Neural crest cell (in vitro differentiated cells): ENCODE results near the gene ZNF275. TPM values are rescaled to one million over a fixed set of nuclear protein-coding genes. Genes with fewer than 3 reads are reported as not detected.

Experiments
- DNase-seq: peaks from one replicate; pipeline ENCODE4 v3.0.0; 2021; ENCODE audit warnings: low read depth, mixed read lengths, low spot score
- H3K27ac Mint-ChIP-seq: one replicate; pipeline ENCODE4 v1.8.0; 2021; ENCODE audit warnings: mild to moderate bottlenecking, mixed read lengths; ENCODE audit not compliant: unreplicated experiment
- H3K27me3 Mint-ChIP-seq: 2 replicates; pipeline ENCODE4 v1.8.0; 2021; ENCODE audit warnings: low read depth, mild to moderate bottlenecking, mixed read lengths
- H3K36me3 Mint-ChIP-seq: 2 replicates; pipeline ENCODE4 v1.8.0; 2021; ENCODE audit warnings: low read depth, mild to moderate bottlenecking, mixed read lengths
- H3K4me1 Mint-ChIP-seq: 2 replicates; pipeline ENCODE4 v1.8.0; 2021; ENCODE audit warnings: mixed read lengths
- H3K4me3 Mint-ChIP-seq: one replicate; pipeline ENCODE4 v1.8.0; 2021; ENCODE audit warnings: mild to moderate bottlenecking, mixed read lengths
- H3K9me3 Mint-ChIP-seq: 2 replicates; pipeline ENCODE4 v1.8.0; 2021; ENCODE audit warnings: mixed read lengths
- CTCF ChIP-seq: fragments of 200-600 bp; sonication (generic); conservative IDR thresholded peaks from 2 replicates; pipeline ENCODE4 v1.5.0; 2021; ENCODE audit warnings: antibody characterized with exemption, mild to moderate bottlenecking
- total RNA-seq: library from RNA; stranded (reverse); gene quantifications from 2 replicates; pipeline ENCODE4 v1.2.1, GENCODE V29; 2021

Gene ZNF275
- total RNA-seq, 1 donor from 2014 or later = 14.8 TPM

GRCh38 chrX:153302796-153303195 lies 31.2 kb upstream of the ZNF275 start:
- DNase-seq = no peak
- no peak overlapping the region for H3K4me3 Mint-ChIP-seq
- no peak for TF ChIP-seq CTCF
- H3K27ac Mint-ChIP-seq = no peak overlapping the region
- H3K36me3 Mint-ChIP-seq = peaks cover 4% of the 10 kb centered on the region
- H3K4me1 Mint-ChIP-seq = no peaks in the 10 kb centered on the region
- peaks cover 4% of the 10 kb centered on the region for H3K9me3 Mint-ChIP-seq
- peaks cover 34% of the 10 kb centered on the region for H3K27me3 Mint-ChIP-seq

GRCh38 chrX:153303276-153304262 lies 30.4 kb upstream of the ZNF275 start:
- Mint-ChIP-seq H3K36me3 (no peaks in the 10 kb centered on the region), H3K9me3 (peaks cover 6% of the 10 kb centered on the region), H3K27ac (no peak overlapping the region), H3K4me1 (no peaks in the 10 kb centered on the region), H3K27me3 (peaks cover 27% of the 10 kb centered on the region), H3K4me3 (no peak overlapping the region)
- no peak for DNase-seq
- no peak for TF ChIP-seq CTCF

- DNase-seq = no peak
- Mint-ChIP-seq H3K9me3 (peaks cover 3% of the 10 kb centered on the region), H3K27me3 (peaks cover 19% of the 10 kb centered on the region), H3K4me1 (no peaks in the 10 kb centered on the region), H3K4me3 (no peak overlapping the region), H3K27ac (no peak overlapping the region), H3K36me3 (no peaks in the 10 kb centered on the region)
- no peak for TF ChIP-seq CTCF
Measured at GRCh38 chrX:153304988-153305736, 28.8 kb upstream of the ZNF275 start.

GRCh38 chrX:153305972-153306371 lies 28.0 kb upstream of the ZNF275 start:
- peaks cover 3% of the 10 kb centered on the region for H3K9me3 Mint-ChIP-seq
- peaks cover 19% of the 10 kb centered on the region for H3K27me3 Mint-ChIP-seq
- no peaks in the 10 kb centered on the region for H3K4me1 Mint-ChIP-seq
- H3K36me3 Mint-ChIP-seq = no peaks in the 10 kb centered on the region
- no peak overlapping the region for H3K4me3 Mint-ChIP-seq
- no peak for TF ChIP-seq CTCF
- DNase-seq = no peak
- no peak overlapping the region for H3K27ac Mint-ChIP-seq

- no peak overlapping the region for H3K27ac Mint-ChIP-seq
- TF ChIP-seq CTCF = no peak
- no peaks in the 10 kb centered on the region for H3K36me3 Mint-ChIP-seq
- no peak for DNase-seq
- H3K27me3 Mint-ChIP-seq = peaks cover 16% of the 10 kb centered on the region
- H3K9me3 Mint-ChIP-seq = peaks cover 3% of the 10 kb centered on the region
- no peaks in the 10 kb centered on the region for H3K4me1 Mint-ChIP-seq
- H3K4me3 Mint-ChIP-seq = no peak overlapping the region
Measured at GRCh38 chrX:153306527-153307115, 27.3 kb upstream of the ZNF275 start.
